Epithelial cell of esophagus (primary cell): ENCODE measurements around the gene ENOX1.

Experiments used
- DNase-seq: peaks from one replicate; pipeline ENCODE4 v3.0.0; 2010; ENCODE audit warnings: low read depth
- H3K4me3 ChIP-seq: 2 replicates; pipeline ENCODE4 v1.5.1; 2011; ENCODE audit warnings: mild to moderate bottlenecking, low read length, control low read depth
- CTCF ChIP-seq: IDR thresholded peaks from 2 replicates; pipeline ENCODE4 v1.5.1; 2011; ENCODE audit warnings: low read depth, mild to moderate bottlenecking, low read length, control low read depth, inconsistent platforms; ENCODE audit not compliant: insufficient read depth; ENCODE audit errors: missing control alignments

The ENOX1 gene

GRCh38 chr13:43444081-43444480 lies 342.7 kb downstream of the ENOX1 start:
- DNase-seq = no peak
- no peak overlapping the region for H3K4me3 ChIP-seq
- no peak for TF ChIP-seq CTCF

- no peak overlapping the region for H3K4me3 ChIP-seq
- no peak for TF ChIP-seq CTCF
- no peak for DNase-seq
These were observed 344.8 kb downstream of the ENOX1 start for GRCh38 chr13:43441899-43442499.

GRCh38 chr13:43441464-43441863 lies 345.3 kb downstream of the ENOX1 start:
- H3K4me3 ChIP-seq = no peak overlapping the region
- no peak for TF ChIP-seq CTCF
- DNase-seq = no peak

- DNase-seq = no peak
- no peak for TF ChIP-seq CTCF
- no peak overlapping the region for H3K4me3 ChIP-seq
These were observed 352.6 kb downstream of the ENOX1 start for GRCh38 chr13:43434191-43434590.

- no peak for TF ChIP-seq CTCF
- no peak for DNase-seq
- no peak overlapping the region for H3K4me3 ChIP-seq
These were observed 353.1 kb downstream of the ENOX1 start for GRCh38 chr13:43433691-43434141.

GRCh38 chr13:43432958-43433357 lies 353.8 kb downstream of the ENOX1 start:
- no peak overlapping the region for H3K4me3 ChIP-seq
- DNase-seq = no peak
- TF ChIP-seq CTCF = no peak

- DNase-seq = no peak
- TF ChIP-seq CTCF = no peak
- no peak overlapping the region for H3K4me3 ChIP-seq
These were observed 354.9 kb downstream of the ENOX1 start for GRCh38 chr13:43431841-43432240.
